GM13977 (cell line): ENCODE results near the gene ADIPOR2.
A peak's percentile ranks its signal among the peaks of the same experiment; 100 is the strongest.

ENCODE experiments used
- DNase-seq: peaks from one replicate; pipeline ENCODE4 v3.0.0; 2012; ENCODE audit warnings: low spot score
- CTCF ChIP-seq: IDR thresholded peaks from 2 replicates; pipeline ENCODE4 v1.5.1; 2012; ENCODE audit warnings: mild to moderate bottlenecking, control low read depth; ENCODE audit not compliant: insufficient read depth; ENCODE audit errors: extremely low read depth, missing control alignments
- in situ Hi-C: fragments of 300-500 bp; cut with MboI; formaldehyde crosslinking; loops from one replicate; pipeline ENCODE4 v1.12.0; 2022; ENCODE audit warnings: low sequenced_read_pairs, low pct_unique_long_range_greater_than_20kb, mixed read lengths, inconsistent platforms; ENCODE audit not compliant: unreplicated experiment

Gene ADIPOR2

GRCh38 chr12:1690578-1691122, at the start of gene ADIPOR2:
ADIPOR2 (plus strand) TSS chr12:1691070; CDS start chr12:1754344, 63,274 bp downstream.
- DNase-seq = peak; percentile 96
- no peak for TF ChIP-seq CTCF
- in situ Hi-C loops = no loop called here

- in situ Hi-C loops = no loop called here
- TF ChIP-seq CTCF = no peak
- no peak for DNase-seq
These were observed 48.4 kb upstream of the ADIPOR2 start for GRCh38 chr12:1642513-1642912.

- in situ Hi-C loops = no loop called here
- no peak for TF ChIP-seq CTCF
- DNase-seq = no peak
These were observed 47.8 kb upstream of the ADIPOR2 start for GRCh38 chr12:1643043-1643442.

GRCh38 chr12:1643905-1644533, 46.9 kb upstream of the ADIPOR2 start:
- no peak for DNase-seq
- in situ Hi-C loops = no loop called here
- TF ChIP-seq CTCF = no peak

- in situ Hi-C loops = loop anchor here (5.0 kb wide), 1 partner anchor 148 kb away; no protein-coding TSS in a partner anchor
- DNase-seq = no peak
- TF ChIP-seq CTCF = no peak
These were observed 46.1 kb upstream of the ADIPOR2 start for GRCh38 chr12:1644534-1645438.

- in situ Hi-C loops = loop anchor here (5.0 kb wide), 1 partner anchor 146 kb away; no protein-coding TSS in a partner anchor
- DNase-seq = no peak
- TF ChIP-seq CTCF = no peak
These were observed 45.1 kb upstream of the ADIPOR2 start for GRCh38 chr12:1645819-1646218.
